NCI-H2107 (cell line): Measurements from ENCODE around the gene C1orf116.

Source experiments
- DNase-seq: peaks from one replicate; lab custom pipeline; 2025; lab: John Stamatoyannopoulos, UW

C1orf116 gene

GRCh38 chr1:207019661-207020060, 12.9 kb downstream of the C1orf116 start:
- no peak for DNase-seq

DNA sequence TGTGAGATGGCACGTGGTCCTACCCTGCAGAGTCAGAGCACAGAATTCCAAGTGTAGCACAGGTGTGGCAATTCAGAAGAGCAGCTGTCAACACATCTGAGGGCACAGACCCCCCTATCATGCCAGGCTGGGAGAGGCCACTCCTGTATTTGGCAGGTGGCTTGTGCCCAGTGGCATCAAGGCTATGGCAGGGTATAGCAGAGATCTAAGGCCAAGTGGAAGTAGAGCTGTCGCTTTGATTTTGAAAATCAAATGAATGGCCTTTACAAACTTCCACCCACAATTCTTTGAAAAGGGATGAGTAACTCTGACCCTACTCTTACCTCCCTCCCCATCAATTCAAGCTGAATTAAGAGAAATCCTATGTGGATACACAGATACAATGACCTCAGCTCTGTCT, 13.4 kb downstream of the C1orf116 start:
- DNase-seq: no peak

- no peak for DNase-seq
These were observed 13.8 kb downstream of the C1orf116 start for GRCh38 chr1:207018707-207019106.

DNA sequence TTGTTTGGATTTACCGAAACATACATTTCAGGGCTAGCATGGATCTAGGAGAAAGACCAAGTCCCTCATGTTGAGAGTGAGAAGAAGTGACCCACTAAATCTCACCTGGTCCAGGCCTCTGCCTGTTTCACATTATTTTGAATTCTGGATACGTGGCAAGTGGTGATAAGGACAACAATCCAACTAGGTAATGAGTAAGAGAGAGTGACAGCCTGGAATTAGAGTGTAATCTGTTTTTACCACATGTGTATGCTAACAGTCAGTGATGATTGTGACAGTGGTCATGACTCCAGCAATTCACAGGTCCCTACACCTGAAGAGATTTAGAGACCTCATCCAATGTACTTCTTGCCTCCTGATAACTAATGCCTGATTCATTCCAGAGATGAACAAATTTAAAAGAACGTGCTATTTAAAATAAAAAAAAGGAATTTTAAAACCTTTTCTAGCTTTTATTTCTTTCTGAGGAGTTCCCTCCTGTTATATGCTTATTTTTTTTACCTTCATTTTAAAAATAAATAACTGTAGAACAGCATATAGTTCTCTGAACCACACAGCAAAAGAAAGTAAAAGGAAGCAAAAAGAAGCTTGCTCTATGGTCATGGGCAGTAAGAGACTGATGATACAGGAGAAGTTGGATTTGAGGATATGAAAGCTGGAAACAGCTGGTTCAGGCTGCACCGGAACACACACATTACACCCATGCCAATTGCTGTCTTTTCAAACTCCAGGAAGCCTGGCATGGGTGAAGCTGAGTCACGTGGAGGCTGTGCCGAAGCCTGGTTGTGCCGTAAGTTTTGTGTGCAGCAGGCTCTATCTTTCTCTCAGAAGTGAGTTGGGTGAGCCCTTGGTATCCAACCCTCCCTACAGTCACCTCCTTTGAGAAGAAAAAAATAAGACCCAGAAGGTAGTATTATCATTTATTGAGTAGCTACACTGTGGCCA, 14.7 kb downstream of the C1orf116 start:
- DNase-seq: no peak

DNA sequence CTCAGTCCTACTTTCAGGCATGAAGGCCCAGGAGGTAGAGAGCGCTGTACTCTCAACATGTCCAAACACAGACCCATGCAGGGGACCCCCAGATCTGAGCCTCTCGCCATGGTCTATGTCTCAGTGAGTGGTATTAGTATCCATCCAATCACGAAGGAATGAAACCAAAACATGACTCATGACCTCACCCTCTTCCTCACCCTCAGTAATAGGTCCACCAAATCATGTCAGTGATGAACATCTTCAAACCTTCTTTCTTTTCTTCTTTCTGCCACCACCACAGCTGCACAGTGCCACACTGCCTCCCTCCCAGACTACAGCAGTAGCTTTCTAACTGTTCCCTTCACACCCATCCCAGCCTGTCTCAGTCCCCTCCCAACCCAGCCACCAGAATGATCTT, 16.8 kb downstream of the C1orf116 start:
- DNase-seq: no peak

DNA sequence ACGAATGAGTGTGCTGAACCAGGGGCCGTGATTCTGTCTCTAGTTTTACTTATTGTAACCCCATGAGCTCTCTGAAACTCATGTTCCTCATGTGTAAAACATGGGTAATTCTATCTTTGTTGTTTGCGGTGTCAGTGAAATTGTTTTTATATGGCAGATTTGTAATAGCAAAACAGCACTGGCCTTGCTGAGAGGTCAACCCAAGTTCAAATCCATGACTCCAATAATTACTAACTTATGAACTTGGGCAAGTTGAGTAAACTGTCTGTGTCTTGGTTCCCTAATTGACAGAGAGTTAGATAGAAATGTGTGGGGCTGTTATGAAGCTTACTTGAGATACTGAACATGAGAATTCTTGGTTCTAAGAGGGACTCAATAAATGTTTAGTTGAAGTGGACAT, 17.8 kb downstream of the C1orf116 start:
- no peak for DNase-seq

GRCh38 chr1:207013321-207014085, 19.1 kb downstream of the C1orf116 start:
- no peak for DNase-seq

DNA sequence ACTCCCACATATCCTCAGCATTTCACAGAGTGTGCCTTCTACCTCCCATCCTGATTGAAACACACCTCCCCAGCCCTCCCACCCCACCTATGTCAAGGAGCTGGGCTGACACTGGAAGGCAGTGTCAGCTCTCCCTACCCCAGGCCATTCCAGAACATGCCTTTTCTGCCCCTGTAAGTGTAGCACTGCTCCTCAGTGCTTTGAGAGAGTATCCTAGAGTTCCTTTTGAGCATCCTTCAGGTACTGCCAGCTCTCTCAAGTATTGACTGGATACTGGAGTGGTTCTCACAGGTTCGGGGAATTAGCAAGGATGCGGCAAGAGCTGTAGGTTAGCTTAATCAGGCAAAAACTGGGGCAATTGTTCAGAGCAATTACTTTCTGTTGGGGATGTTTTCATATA, 21.8 kb downstream of the C1orf116 start:
- DNase-seq: no peak

GRCh38 chr1:207009945-207010344, 22.6 kb downstream of the C1orf116 start:
- DNase-seq: no peak

GRCh38 chr1:207009182-207009850, 23.2 kb downstream of the C1orf116 start:
- no peak for DNase-seq

DNA sequence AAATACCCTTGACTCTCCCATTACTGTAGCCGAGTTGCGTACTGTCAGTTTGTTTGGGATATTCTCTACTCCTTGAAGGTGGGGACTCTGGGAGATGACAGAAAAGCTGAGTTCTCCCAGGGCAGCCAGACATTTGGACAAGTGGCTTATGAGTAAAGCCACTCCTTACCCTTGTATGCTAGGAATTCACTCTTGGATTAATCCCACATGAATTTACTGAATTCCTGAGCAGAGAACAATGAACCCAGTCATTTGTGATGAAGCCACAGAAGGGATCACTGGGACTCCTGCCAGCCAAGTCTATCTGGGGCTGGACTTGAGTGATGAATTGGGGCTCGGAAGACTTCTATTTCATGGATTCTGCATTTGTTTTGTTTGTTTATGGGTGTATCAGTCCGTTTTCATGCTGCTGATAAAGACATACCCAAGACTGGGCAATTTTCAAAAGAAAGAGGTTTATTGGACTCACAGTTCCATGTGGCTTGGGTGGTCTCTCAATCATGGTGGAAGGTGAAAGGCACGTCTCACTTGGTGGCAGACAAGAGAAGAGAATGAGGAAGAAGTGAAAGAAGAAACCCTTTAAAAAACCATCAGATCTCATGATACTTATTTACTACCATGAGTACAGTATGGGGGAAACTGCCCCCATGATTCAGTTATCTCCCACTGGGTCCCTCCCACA, 25.1 kb downstream of the C1orf116 start:
- no peak for DNase-seq

GRCh38 chr1:207006914-207007313, 25.6 kb downstream of the C1orf116 start:
- DNase-seq: no peak

DNA sequence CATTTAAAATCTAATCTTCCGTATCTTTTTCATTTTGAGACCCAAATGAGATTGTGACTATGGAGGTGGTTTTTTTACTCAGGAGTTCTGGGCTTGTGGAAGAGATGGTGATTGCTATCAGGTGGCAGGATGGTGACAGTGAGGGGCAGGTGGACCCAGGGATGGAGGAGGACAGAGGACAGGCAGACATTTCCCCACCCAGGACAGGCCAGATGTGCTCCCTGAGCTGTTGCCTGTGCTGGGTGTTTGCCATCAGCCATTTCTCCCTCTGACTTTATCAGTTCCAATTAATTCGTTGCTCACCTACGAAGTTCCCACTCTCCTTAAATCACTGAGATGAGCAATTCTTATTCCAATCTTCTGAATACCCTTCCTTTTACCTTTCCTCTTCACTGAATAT, 26.5 kb downstream of the C1orf116 start:
- DNase-seq: no peak

GRCh38 chr1:207004931-207005830, 27.4 kb downstream of the C1orf116 start:
- peak; percentile 20 for DNase-seq

GRCh38 chr1:207003210-207003609, 29.3 kb downstream of the C1orf116 start:
- DNase-seq: no peak

- DNase-seq: no peak
These were observed 29.8 kb downstream of the C1orf116 start for GRCh38 chr1:207002724-207003146.

DNA sequence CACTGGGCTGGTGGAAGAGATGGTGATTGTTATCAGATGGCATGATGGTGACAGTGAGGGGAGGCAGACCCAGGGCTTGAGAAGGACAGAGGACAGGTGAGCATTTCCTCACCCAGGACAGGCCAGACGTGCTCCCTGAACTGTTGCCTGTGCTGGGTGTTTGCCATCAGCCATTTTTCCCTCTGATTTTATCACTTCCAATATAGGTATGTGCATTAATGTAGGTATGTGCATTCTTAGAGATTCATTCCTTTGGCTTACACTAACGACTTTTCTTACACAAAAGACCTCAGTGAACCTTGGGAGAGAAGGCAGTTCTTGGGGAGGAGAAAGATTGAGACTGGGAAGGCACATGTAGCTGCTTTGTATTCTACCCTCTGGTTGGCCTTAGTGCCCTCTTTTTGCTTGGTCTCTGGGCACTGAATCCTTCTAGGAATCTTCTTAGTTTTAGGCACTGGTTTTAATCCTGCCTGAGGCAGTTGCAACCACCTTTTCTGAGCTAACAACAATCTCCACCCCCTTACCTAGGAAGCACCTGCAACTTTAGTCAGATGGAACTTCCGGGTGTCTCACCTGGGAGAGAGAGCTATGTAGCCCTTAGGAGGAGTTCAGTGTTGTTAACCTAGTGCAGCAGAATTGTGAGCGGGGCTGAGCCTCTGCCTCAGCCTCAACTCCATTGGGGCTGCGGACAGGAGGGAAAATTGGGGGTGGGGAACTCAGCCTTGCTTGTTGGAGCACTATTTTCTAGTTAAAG, 30.9 kb downstream of the C1orf116 start:
- DNase-seq: no peak

- no peak for DNase-seq
These were observed 31.8 kb downstream of the C1orf116 start for GRCh38 chr1:207000651-207001291.

DNA sequence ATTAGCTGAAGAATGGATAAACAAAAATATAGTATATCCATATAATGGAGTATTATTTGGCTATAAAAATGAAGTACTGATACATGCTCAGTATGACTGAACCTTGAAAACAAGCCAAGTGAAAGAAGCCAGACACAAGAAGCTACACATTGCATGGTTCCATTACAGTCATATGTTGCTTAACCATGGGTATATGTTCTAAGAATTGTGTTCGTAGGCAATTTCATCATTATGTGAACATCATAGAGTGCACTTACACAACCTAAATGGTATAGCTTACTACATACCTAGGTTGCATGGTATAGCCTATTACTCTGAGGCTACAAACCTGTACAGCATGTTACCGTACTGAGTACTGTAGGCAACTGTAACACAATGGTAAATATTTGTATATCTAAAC, 33.7 kb downstream of the C1orf116 start:
- DNase-seq: no peak

DNA sequence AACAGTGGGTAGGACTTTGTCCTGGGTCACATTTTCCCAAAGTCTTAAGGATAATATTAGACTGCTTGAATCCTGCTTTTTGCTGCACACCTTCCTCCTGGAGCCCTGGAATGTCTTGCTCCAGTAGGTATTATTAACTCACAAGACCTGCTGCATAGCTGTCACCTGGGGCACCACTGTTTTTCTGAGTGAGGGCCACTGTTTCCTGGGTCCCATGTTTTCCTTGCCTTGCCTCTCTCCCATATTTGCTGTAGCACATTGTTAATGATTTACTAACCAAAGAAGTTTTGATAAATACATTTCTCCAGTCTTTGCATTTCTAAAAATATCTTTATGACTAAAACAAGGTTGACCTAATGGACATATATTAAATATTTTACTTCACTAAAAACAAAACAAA, 39.8 kb downstream of the C1orf116 start:
- DNase-seq: no peak
